Adipocyte (in vitro differentiated cells): ENCODE measurements around the gene IL10RA.
"Not testable (repeated sequence)": the region's sequence is repeated elsewhere in the genome, so short reads cannot be mapped to it uniquely, and the experiment has no call there.

Experiments
- DNase-seq: peaks from one replicate; pipeline ENCODE4 v3.0.0-alpha.2; 2015; ENCODE audit warnings: low read depth
- H3K27me3 ChIP-seq: replicated peaks from 2 replicates; pipeline ENCODE4 v1.7.0; 2013; ENCODE audit warnings: mild to moderate bottlenecking, low read length, moderate library complexity; ENCODE audit not compliant: control insufficient read depth, insufficient read depth
- H3K36me3 ChIP-seq: 2 replicates; pipeline ENCODE4 v1.7.0; 2013; ENCODE audit warnings: low read length, mild to moderate bottlenecking, moderate library complexity; ENCODE audit not compliant: control insufficient read depth, insufficient read depth, severe bottlenecking
- H3K4me1 ChIP-seq: 2 replicates; pipeline ENCODE4 v1.7.0; 2013; ENCODE audit warnings: mild to moderate bottlenecking, low read length, moderate library complexity; ENCODE audit not compliant: control insufficient read depth, insufficient read depth
- H3K4me3 ChIP-seq: 2 replicates; pipeline ENCODE4 v1.7.0; 2013; ENCODE audit warnings: mild to moderate bottlenecking, low read length, moderate library complexity
- H3K9ac ChIP-seq: 2 replicates; pipeline ENCODE4 v1.7.0; 2013; ENCODE audit warnings: mild to moderate bottlenecking, low read length, moderate library complexity
- H3K9me3 ChIP-seq: 2 replicates; pipeline ENCODE4 v1.7.0; 2013; ENCODE audit warnings: mild to moderate bottlenecking, low read length, moderate library complexity; ENCODE audit not compliant: control insufficient read depth

IL10RA gene

DNA sequence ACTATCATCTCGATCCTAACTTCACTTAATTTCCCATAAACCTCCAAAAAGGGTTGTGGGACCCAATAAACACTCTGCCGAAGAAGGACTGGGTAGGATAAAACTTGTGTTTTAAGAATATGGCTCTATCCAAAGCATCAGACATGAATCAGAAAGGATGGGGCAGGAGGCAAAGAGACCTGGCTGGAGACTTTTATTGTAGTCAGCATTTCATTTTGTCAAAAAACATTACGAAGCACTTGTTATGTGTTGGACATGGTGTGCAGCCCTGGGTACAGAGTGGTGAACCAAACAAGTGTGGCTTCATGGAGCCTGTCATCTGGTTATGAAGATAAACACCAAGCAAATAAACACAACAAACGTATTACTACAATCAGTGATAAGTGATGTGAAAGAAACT lies 17.3 kb downstream of the IL10RA start:
- Histone ChIP-seq H3K9me3 (peaks cover 8% of the 10 kb centered on the region), H3K27me3 (peaks cover 29% of the 10 kb centered on the region), H3K4me1 (no peaks in the 10 kb centered on the region), H3K4me3 (no peak overlapping the region), H3K9ac (no peak overlapping the region), H3K36me3 (no peaks in the 10 kb centered on the region)
- DNase-seq, result no peak

GRCh38 chr11:118004543-118005223 lies 18.5 kb downstream of the IL10RA start:
- Histone ChIP-seq H3K4me1 (no peaks in the 10 kb centered on the region), H3K9me3 (peaks cover 8% of the 10 kb centered on the region), H3K4me3 (no peak overlapping the region), H3K27me3 (peaks cover 41% of the 10 kb centered on the region), H3K9ac (no peak overlapping the region), H3K36me3 (no peaks in the 10 kb centered on the region)
- no peak for DNase-seq

- no peak for DNase-seq
- peaks cover 48% of the 10 kb centered on the region for H3K27me3 ChIP-seq
These were observed 19.3 kb downstream of the IL10RA start for GRCh38 chr11:118005224-118006152.

GRCh38 chr11:118006153-118006534 lies 19.9 kb downstream of the IL10RA start:
- Histone ChIP-seq H3K36me3 (no peaks in the 10 kb centered on the region), H3K4me3 (no peak overlapping the region), H3K9me3 (peaks cover 8% of the 10 kb centered on the region), H3K27me3 (peaks cover 47% of the 10 kb centered on the region), H3K9ac (no peak overlapping the region), H3K4me1 (no peaks in the 10 kb centered on the region)
- DNase-seq, result no peak

More at GRCh38 chr11:118005224-118006152, 19.3 kb downstream of the IL10RA start:
- H3K9me3 ChIP-seq, result peaks cover 8% of the 10 kb centered on the region
- no peak overlapping the region for H3K9ac ChIP-seq
- no peaks in the 10 kb centered on the region for H3K4me1 ChIP-seq
- H3K4me3 ChIP-seq, result no peak overlapping the region
- H3K36me3 ChIP-seq, result no peaks in the 10 kb centered on the region

DNA sequence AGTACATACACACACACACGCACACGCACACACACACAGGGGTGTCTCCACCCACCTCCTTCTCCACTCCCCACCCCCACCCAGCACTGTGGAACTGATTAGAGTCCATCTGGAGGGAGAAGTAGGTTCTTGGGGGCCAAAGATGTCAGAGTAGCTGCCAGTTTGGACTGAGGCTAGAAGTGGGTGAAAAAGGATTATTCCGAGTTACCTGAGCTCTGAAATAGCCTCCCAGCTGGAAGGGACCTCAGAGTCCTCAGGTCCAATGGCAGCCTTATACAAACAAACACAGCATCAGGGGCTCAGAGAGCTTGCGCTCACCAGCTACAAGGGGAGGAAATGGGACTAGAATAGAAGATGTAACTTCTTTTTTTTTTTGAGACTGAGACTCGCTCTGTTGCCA lies 20.8 kb downstream of the IL10RA start:
- Histone ChIP-seq H3K9ac (no peak overlapping the region), H3K4me3 (no peak overlapping the region), H3K27me3 (peaks cover 47% of the 10 kb centered on the region), H3K9me3 (peaks cover 8% of the 10 kb centered on the region), H3K4me1 (no peaks in the 10 kb centered on the region), H3K36me3 (no peaks in the 10 kb centered on the region)
- DNase-seq, result no peak

- not testable (repeated sequence) for H3K36me3 ChIP-seq, DNase-seq, H3K9ac ChIP-seq, H3K4me1 ChIP-seq, H3K4me3 ChIP-seq, H3K9me3 ChIP-seq
- peaks cover 47% of the 10 kb centered on the region for H3K27me3 ChIP-seq
These were observed 21.5 kb downstream of the IL10RA start for GRCh38 chr11:118007563-118008270.

- H3K4me1 ChIP-seq, result no peaks in the 10 kb centered on the region
- peaks cover 51% of the 10 kb centered on the region for H3K27me3 ChIP-seq
- H3K9me3 ChIP-seq, result peaks cover 8% of the 10 kb centered on the region
- DNase-seq, result no peak
- H3K4me3 ChIP-seq, result no peak overlapping the region
- no peaks in the 10 kb centered on the region for H3K36me3 ChIP-seq
- H3K9ac ChIP-seq, result no peak overlapping the region
These were observed 22.2 kb downstream of the IL10RA start for GRCh38 chr11:118008271-118008911.

GRCh38 chr11:118009864-118010737 lies 23.9 kb downstream of the IL10RA start:
- no peaks in the 10 kb centered on the region for H3K36me3 ChIP-seq
- no peaks in the 10 kb centered on the region for H3K4me1 ChIP-seq
- no peaks in the 10 kb centered on the region for H3K9me3 ChIP-seq
- DNase-seq, result no peak
- no peak overlapping the region for H3K4me3 ChIP-seq
- H3K9ac ChIP-seq, result no peak overlapping the region
- peaks cover 66% of the 10 kb centered on the region for H3K27me3 ChIP-seq

GRCh38 chr11:118010738-118011461 lies 24.7 kb downstream of the IL10RA start:
- no peaks in the 10 kb centered on the region for H3K36me3 ChIP-seq
- H3K9ac ChIP-seq, result no peak overlapping the region
- H3K4me1 ChIP-seq, result no peaks in the 10 kb centered on the region
- no peak for DNase-seq
- peaks cover 66% of the 10 kb centered on the region for H3K27me3 ChIP-seq
- no peaks in the 10 kb centered on the region for H3K9me3 ChIP-seq
- H3K4me3 ChIP-seq, result no peak overlapping the region
